ENCODE measurements around the gene USP24. TPM values are rescaled to one million over a fixed set of nuclear protein-coding genes. Genes with fewer than 3 reads are reported as not detected.

Gene USP24
- polyA plus RNA-seq, 1 experiment = 8.4 TPM

DNA sequence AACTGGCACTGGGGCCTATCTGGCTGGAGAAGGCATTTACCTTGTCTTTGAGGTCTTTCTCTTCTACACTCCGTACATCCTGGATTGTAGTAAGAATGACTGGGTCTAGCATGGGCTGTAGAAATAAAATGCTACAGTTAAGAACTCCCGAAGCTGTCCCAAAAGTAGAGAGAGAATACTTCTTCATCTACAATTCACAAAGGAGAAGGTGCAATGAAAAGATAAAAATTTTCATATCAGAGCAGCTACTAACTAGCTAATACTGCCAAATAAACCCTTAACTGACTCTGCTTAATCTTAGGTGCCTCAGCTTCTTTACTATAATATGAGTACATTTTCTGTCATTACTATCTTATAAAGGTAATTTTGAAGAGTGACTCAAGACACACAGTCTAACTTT is 55.6 kb downstream of the USP24 start:
- Histone ChIP-seq H3K36me3 (ENCODE audit: control insufficient read depth, insufficient read depth, low read length) (no peaks in the 10 kb centered on the region), H3K4me3 (ENCODE audit: low read depth, low read length) (no peak overlapping the region), H3K27me3 (ENCODE audit: control insufficient read depth, insufficient read depth, low read length) (no peaks in the 10 kb centered on the region)
- ChIA-PET POLR2A (no interaction called here), CTCF (no interaction called here)
- TF ChIP-seq, protein P1, sequence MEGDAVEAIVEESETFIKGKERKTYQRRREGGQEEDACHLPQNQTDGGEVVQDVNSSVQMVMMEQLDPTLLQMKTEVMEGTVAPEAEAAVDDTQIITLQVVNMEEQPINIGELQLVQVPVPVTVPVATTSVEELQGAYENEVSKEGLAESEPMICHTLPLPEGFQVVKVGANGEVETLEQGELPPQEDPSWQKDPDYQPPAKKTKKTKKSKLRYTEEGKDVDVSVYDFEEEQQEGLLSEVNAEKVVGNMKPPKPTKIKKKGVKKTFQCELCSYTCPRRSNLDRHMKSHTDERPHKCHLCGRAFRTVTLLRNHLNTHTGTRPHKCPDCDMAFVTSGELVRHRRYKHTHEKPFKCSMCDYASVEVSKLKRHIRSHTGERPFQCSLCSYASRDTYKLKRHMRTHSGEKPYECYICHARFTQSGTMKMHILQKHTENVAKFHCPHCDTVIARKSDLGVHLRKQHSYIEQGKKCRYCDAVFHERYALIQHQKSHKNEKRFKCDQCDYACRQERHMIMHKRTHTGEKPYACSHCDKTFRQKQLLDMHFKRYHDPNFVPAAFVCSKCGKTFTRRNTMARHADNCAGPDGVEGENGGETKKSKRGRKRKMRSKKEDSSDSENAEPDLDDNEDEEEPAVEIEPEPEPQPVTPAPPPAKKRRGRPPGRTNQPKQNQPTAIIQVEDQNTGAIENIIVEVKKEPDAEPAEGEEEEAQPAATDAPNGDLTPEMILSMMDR (IDR thresholded peaks at IDR 0.05; ENCODE audit: insufficient read depth, low read depth, low read length) = no peak
- no peak for DNase-seq (ENCODE audit: low read depth)

DNA sequence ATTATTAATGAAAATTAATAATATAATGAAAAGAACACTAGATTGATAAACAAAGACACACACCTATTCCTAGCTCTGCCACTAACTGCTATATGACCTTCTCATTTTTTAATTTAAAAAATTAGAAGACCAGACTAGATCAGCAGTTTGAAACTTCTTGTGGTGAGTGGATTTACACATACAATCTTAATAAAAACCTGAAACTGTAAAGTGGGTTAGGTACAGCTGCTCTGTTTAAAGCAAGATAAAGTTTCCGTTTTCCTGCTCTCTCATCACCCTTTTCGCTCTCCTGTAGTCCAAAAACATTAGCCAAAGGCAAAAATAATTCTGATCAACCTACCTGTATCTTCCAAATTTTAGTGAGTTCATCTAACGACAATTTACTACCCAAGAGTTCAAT is 58.6 kb downstream of the USP24 start:
- Histone ChIP-seq H3K27me3 (ENCODE audit: control insufficient read depth, insufficient read depth, low read length) (no peaks in the 10 kb centered on the region), H3K36me3 (ENCODE audit: control insufficient read depth, insufficient read depth, low read length) (peaks cover 9% of the 10 kb centered on the region), H3K4me3 (ENCODE audit: low read depth, low read length) (no peak overlapping the region)
- ChIA-PET CTCF (interaction anchor here (1.0 kb wide), 1 partner anchor 10 kb away, joined by 3 read pairs; no protein-coding TSS in a partner anchor), POLR2A (no interaction called here)
- TF ChIP-seq, protein P1 (IDR thresholded peaks at IDR 0.05; ENCODE audit: insufficient read depth, low read depth, low read length) = no peak
- DNase-seq (ENCODE audit: low read depth) = no peak

DNA sequence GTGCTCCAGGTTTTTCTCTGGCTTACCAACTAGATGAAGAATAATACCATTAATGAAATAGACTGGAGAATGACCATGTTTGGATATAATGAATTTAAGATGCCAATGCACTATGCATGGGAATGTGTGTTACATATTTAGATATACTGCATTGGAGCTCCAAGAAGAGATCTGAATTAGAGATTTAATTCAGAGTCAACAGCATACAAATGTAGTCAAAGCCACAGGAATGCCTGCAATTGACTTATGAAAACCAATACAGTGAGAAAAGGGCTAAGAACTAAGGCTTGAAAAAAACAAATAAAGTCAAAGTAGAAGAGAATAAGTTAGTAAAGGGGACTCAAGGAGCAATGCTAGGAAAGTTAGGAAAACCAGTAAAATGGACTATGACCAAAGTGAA is 59.1 kb downstream of the USP24 start:
- Histone ChIP-seq H3K4me3 (ENCODE audit: low read depth, low read length) (no peak overlapping the region), H3K27me3 (ENCODE audit: control insufficient read depth, insufficient read depth, low read length) (no peaks in the 10 kb centered on the region), H3K36me3 (ENCODE audit: control insufficient read depth, insufficient read depth, low read length) (peaks cover 9% of the 10 kb centered on the region)
- DNase-seq (ENCODE audit: low read depth) = no peak
- CTCF ChIA-PET = interaction anchor here (1.0 kb wide), 1 partner anchor 9 kb away, joined by 3 read pairs; no protein-coding TSS in a partner anchor
- POLR2A ChIA-PET = no interaction called here
- TF ChIP-seq, protein P1 (IDR thresholded peaks at IDR 0.05; ENCODE audit: insufficient read depth, low read depth, low read length) = no peak

DNA sequence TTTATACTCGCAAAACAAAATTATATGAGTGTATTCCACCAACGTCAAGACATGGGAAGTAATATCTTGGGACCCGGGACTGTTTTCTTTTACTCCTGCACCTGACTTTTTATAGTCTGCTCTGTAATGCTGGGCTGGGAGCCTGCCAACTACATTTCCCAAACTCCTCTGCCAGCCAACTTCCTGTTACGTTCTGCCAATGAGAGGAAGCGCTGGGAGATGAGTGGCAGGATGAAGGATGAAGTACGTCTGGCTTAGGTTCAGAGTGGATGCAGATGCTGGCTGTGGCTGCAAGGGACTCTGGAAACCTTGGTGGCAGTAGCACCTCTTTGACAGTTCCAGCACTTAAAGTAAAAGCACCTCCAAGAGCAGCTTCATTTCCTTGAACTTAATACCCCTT is 59.6 kb downstream of the USP24 start:
- H3K36me3 ChIP-seq (ENCODE audit: control insufficient read depth, insufficient read depth, low read length) = peaks cover 9% of the 10 kb centered on the region
- ChIA-PET CTCF (interaction anchor here (1.0 kb wide), 1 partner anchor 8 kb away, joined by 3 read pairs; no protein-coding TSS in a partner anchor), POLR2A (no interaction called here)
- no peaks in the 10 kb centered on the region for H3K27me3 ChIP-seq (ENCODE audit: control insufficient read depth, insufficient read depth, low read length)
- DNase-seq (ENCODE audit: low read depth) = no peak
- TF ChIP-seq, protein P1 (IDR thresholded peaks at IDR 0.05; ENCODE audit: insufficient read depth, low read depth, low read length) = no peak
- H3K4me3 ChIP-seq (ENCODE audit: low read depth, low read length) = no peak overlapping the region

DNA sequence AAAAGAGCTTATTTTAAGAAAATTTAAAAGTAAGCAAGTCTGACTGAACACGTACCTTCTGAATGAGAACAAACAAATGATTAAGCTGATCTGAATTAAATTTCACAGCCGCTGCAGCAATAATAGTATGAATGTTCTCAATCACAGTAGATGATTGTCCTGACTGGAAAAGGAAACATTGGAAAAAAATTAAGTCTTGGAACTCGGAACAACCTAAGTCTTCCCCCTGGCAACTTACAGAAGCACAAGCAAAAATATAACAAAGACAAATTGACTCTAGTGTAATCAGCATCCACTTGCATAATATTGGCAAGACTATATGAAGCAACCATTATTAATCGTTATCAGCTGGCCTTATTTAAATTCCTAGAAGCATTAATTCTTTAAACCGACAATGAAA is 60.5 kb downstream of the USP24 start:
- no peak for DNase-seq (ENCODE audit: low read depth)
- H3K4me3 ChIP-seq (ENCODE audit: low read depth, low read length) = no peak overlapping the region
- H3K36me3 ChIP-seq (ENCODE audit: control insufficient read depth, insufficient read depth, low read length) = peaks cover 9% of the 10 kb centered on the region
- H3K27me3 ChIP-seq (ENCODE audit: control insufficient read depth, insufficient read depth, low read length) = no peaks in the 10 kb centered on the region
- TF ChIP-seq, protein P1 (IDR thresholded peaks at IDR 0.05; ENCODE audit: insufficient read depth, low read depth, low read length) = no peak
- ChIA-PET CTCF (interaction anchor here (0.6 to 2.6 kb wide), 3 partner anchors 13 to 155 kb away, joined by 3 to 17 read pairs (median 3); no protein-coding TSS in a partner anchor), POLR2A (no interaction called here)
